Subcutaneous adipose tissue (tissue), 4 donors: ENCODE data around the gene NME7. TPM values are rescaled to one million over a fixed set of nuclear protein-coding genes. Genes with fewer than 3 reads are reported as not detected.

ENCODE experiments used
- CTCF ChIP-seq: fragments of 450-650 bp; IDR thresholded peaks from one replicate; pipeline ENCODE4 v1.5.1; 2016; ENCODE audit warnings: low read depth, mild to moderate bottlenecking, control low read depth, antibody characterized with exemption, moderate library complexity
- total RNA-seq, 4 donors: library from RNA; depleted of rRNA; stranded (reverse); fragments of >200 nt; gene quantifications; one replicate each; pipeline ENCODE4 v1.1.0, GENCODE V29; 2016

NME7 gene
- total RNA-seq, 4 donors from 2014 or later, result 10.5 to 14.2 (median 12.9) TPM

- no peak for TF ChIP-seq CTCF
Measured at GRCh38 chr1:169240449-169241232, 127.0 kb downstream of the NME7 start.

GRCh38 chr1:169236880-169237279 is 130.7 kb downstream of the NME7 start:
- no peak for TF ChIP-seq CTCF

GRCh38 chr1:169236143-169236542 is 131.5 kb downstream of the NME7 start:
- no peak for TF ChIP-seq CTCF

GRCh38 chr1:169235568-169235967 is 132.0 kb downstream of the NME7 start:
- no peak for TF ChIP-seq CTCF

- no peak for TF ChIP-seq CTCF
Measured at GRCh38 chr1:169234780-169235179, 132.8 kb downstream of the NME7 start.

- TF ChIP-seq CTCF, result no peak
Measured at GRCh38 chr1:169217636-169218035, 150.0 kb downstream of the NME7 start.

- TF ChIP-seq CTCF, result no peak
Measured at GRCh38 chr1:169214598-169214997, 153.0 kb downstream of the NME7 start.
